Keratinocyte (primary cell): Measurements from ENCODE around the gene AHCYL2. TPM values are rescaled to one million over a fixed set of nuclear protein-coding genes. Genes with fewer than 3 reads are reported as not detected.

ENCODE experiments used
- DNase-seq: peaks from one replicate; pipeline ENCODE4 v3.0.0-alpha.2; 2011; ENCODE audit warnings: low read depth, missing footprints, low spot score
- FAIRE-seq: peaks from 2 replicates; lab custom pipeline; 2011; peaks lifted over from hg19 to GRCh38; lab: Jason Lieb, UNC
- H2AFZ ChIP-seq: 2 replicates; pipeline ENCODE4 v1.6.0; 2012; ENCODE audit warnings: low read length, control low read depth, inconsistent platforms; ENCODE audit not compliant: control insufficient read depth
- H3K27ac ChIP-seq: 2 replicates; pipeline ENCODE4 v1.5.1; 2011; ENCODE audit warnings: low read length; ENCODE audit not compliant: control insufficient read depth, insufficient read depth
- H3K27me3 ChIP-seq: 3 replicates; pipeline ENCODE4 v1.6.0; 2011; ENCODE audit warnings: low read length; ENCODE audit not compliant: control insufficient read depth, insufficient read depth; ENCODE audit errors: extremely low read depth
- H3K36me3 ChIP-seq, 2 experiments: 2 replicates in 1 of 2; 3 replicates in 1 of 2; pipeline ENCODE4 v1.5.1; 2011; ENCODE audit warnings: low read length in 2 of 2, mild to moderate bottlenecking in 1 of 2; ENCODE audit not compliant: control insufficient read depth in 2 of 2, insufficient read depth in 2 of 2; ENCODE audit errors: extremely low read depth in 1 of 2
- H3K4me1 ChIP-seq: 3 replicates; pipeline ENCODE4 v1.5.1; 2011; ENCODE audit warnings: low read length; ENCODE audit not compliant: control insufficient read depth, insufficient read depth; ENCODE audit errors: extremely low read depth
- H3K4me2 ChIP-seq: 3 replicates; pipeline ENCODE4 v1.6.0; 2011; ENCODE audit warnings: low read depth, low read length; ENCODE audit not compliant: control insufficient read depth, insufficient read depth; ENCODE audit errors: extremely low read depth
- H3K4me3 ChIP-seq, 3 experiments: fragments of 200-600 bp in 1 of 3; sonication (generic) in 1 of 3; 2 replicates in 2 of 3; 3 replicates in 1 of 3; pipeline ENCODE4 v1.5.1; 2011 to 2016; ENCODE audit warnings: low read length in 3 of 3, mild to moderate bottlenecking in 3 of 3, control low read depth in 2 of 3, inconsistent platforms in 1 of 3, low read depth in 1 of 3, mixed read lengths in 1 of 3, mixed run types in 1 of 3, moderate library complexity in 1 of 3; ENCODE audit not compliant: control insufficient read depth in 2 of 3, insufficient read depth in 2 of 3; ENCODE audit errors: extremely low read depth in 1 of 3
- H3K79me2 ChIP-seq: 2 replicates; pipeline ENCODE4 v1.6.0; 2012; ENCODE audit warnings: low read length; ENCODE audit not compliant: control insufficient read depth, insufficient read depth
- H3K9ac ChIP-seq: 3 replicates; pipeline ENCODE4 v1.6.0; 2011; ENCODE audit warnings: low read length; ENCODE audit not compliant: control insufficient read depth, insufficient read depth; ENCODE audit errors: extremely low read depth
- H3K9me1 ChIP-seq: 3 replicates; pipeline ENCODE4 v1.6.0; 2011; ENCODE audit warnings: low read length; ENCODE audit not compliant: control insufficient read depth, insufficient read depth; ENCODE audit errors: extremely low read depth
- H3K9me3 ChIP-seq: 2 replicates; pipeline ENCODE4 v1.5.1; 2012; ENCODE audit warnings: low read depth, low read length; ENCODE audit not compliant: control insufficient read depth
- H4K20me1 ChIP-seq: 3 replicates; pipeline ENCODE4 v1.6.0; 2011; ENCODE audit warnings: low read length; ENCODE audit not compliant: control insufficient read depth, insufficient read depth; ENCODE audit errors: extremely low read depth
- EZH2 ChIP-seq: IDR thresholded peaks from one replicate; pipeline ENCODE4 v1.6.1; 2012; ENCODE audit warnings: inconsistent platforms, mild to moderate bottlenecking, low read length, moderate library complexity
- dilution Hi-C: fragments of 300-500 bp; cut with MboI; formaldehyde crosslinking; loops from one replicate; pipeline ENCODE4 v1.7.0; 2020; ENCODE audit warnings: low sequenced_read_pairs; ENCODE audit not compliant: extremely low pct_ligation_motif_present
- polyA plus RNA-seq, 5 experiments: library from polyadenylated mRNA; depleted of rRNA in 3 of 5; stranded (reverse) in 3 of 5; stranded (forward) in 1 of 5; unstranded in 1 of 5; fragments of >200 nt; gene quantifications; 1 replicate in 1 of 5; 2 replicates in 3 of 5; 3 replicates in 1 of 5; pipeline versions ENCODE4 v1.2.1 to v1.2.3, GENCODE V29; 2011 to 2012; ENCODE audit warnings: missing spikeins in 2 of 5, low read depth in 1 of 5, low replicate concordance in 1 of 5
- TF ChIP-seq, protein P1 (sequence below), 3 experiments: IDR thresholded peaks in 1 of 3; conservative IDR thresholded peaks in 1 of 3; optimal IDR thresholded peaks in 1 of 3; 2 replicates in 2 of 3; 3 replicates in 1 of 3; pipeline versions ENCODE3 to v1.5.1; 2011; ENCODE audit warnings: low read length in 3 of 3, mild to moderate bottlenecking in 3 of 3, moderate library complexity in 2 of 3, control low read depth in 1 of 3, inconsistent platforms in 1 of 3; ENCODE audit not compliant: insufficient read depth in 2 of 3; ENCODE audit errors: extremely low read depth in 1 of 3

The AHCYL2 gene
- polyA plus RNA-seq, 1 donor (not counting 4 experiments of a cell fraction or from before 2014, with no cell fraction given) = 32.8 TPM

DNA sequence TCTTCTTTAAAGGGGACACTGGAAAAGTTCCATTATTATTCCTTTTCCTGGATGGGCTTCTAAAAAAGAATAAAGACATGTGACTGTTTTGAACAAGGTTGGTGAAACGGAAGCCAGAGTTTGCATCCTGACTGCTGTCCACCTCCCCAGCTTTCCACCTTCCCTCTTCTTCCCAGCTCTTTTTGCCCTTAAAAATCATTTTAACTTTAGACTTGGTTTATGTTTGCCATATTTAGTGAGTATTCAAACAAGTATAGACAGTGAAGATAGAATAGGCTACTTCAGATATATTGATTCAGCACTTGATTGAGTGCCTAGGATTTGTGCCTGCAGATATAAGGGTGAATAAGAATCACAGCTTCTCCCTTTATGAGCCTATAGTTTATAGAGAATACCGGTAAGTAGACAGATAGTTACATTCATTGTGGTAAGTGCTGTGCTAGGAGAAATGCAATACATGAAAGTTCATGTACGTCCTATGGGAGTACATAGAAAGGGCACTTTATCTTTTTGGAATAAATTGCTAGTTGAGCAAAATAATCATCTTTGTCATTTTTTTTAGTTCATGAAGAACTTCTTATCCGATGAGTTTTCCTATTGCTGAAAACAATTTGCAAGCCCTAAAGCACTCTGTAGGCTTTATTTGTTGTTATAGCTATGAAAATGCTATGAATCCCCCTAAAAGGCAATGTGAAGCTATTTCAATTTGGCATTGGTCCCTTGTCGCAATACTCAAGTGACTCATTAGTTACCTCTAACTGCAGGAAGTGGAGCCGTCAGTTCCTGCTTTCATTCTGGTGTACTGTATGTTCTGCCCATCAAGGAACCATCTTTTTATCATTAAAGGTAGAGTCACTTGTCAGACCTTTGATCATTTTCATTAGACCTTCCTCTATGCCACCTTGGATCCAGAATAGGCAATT lies 152.2 kb downstream of the AHCYL2 start:
- no peak for DNase-seq
- Histone ChIP-seq H3K27ac (no peak overlapping the region), H3K4me3 (no peak overlapping the region), H3K27me3 (no peaks in the 10 kb centered on the region), H3K79me2 (no peaks in the 10 kb centered on the region), H3K9me1 (no peaks in the 10 kb centered on the region), H4K20me1 (no peaks in the 10 kb centered on the region), H3K36me3 (peaks cover 1 to 2% of the 10 kb centered on the region in 2 experiments), H3K4me1 (peaks cover 6% of the 10 kb centered on the region), H3K9ac (no peak overlapping the region), H3K9me3 (no peaks in the 10 kb centered on the region), H3K4me2 (peak overlapping the region; percentile 37), H2AFZ (no peak overlapping the region)
- dilution Hi-C loops = no loop called here
- TF ChIP-seq, protein P1, sequence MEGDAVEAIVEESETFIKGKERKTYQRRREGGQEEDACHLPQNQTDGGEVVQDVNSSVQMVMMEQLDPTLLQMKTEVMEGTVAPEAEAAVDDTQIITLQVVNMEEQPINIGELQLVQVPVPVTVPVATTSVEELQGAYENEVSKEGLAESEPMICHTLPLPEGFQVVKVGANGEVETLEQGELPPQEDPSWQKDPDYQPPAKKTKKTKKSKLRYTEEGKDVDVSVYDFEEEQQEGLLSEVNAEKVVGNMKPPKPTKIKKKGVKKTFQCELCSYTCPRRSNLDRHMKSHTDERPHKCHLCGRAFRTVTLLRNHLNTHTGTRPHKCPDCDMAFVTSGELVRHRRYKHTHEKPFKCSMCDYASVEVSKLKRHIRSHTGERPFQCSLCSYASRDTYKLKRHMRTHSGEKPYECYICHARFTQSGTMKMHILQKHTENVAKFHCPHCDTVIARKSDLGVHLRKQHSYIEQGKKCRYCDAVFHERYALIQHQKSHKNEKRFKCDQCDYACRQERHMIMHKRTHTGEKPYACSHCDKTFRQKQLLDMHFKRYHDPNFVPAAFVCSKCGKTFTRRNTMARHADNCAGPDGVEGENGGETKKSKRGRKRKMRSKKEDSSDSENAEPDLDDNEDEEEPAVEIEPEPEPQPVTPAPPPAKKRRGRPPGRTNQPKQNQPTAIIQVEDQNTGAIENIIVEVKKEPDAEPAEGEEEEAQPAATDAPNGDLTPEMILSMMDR (optimal IDR thresholded peaks at IDR 0.05 in 1 of 3, IDR thresholded peaks at IDR 0.05 in 1 of 3, conservative IDR thresholded peaks at IDR 0.05 in 1 of 3; ENCODE audit: extremely low read depth in 1 of 3, insufficient read depth in 2 of 3, low read length in 3 of 3) = no peak
- no peak for TF ChIP-seq EZH2
- peak; percentile 34 for FAIRE-seq

DNA sequence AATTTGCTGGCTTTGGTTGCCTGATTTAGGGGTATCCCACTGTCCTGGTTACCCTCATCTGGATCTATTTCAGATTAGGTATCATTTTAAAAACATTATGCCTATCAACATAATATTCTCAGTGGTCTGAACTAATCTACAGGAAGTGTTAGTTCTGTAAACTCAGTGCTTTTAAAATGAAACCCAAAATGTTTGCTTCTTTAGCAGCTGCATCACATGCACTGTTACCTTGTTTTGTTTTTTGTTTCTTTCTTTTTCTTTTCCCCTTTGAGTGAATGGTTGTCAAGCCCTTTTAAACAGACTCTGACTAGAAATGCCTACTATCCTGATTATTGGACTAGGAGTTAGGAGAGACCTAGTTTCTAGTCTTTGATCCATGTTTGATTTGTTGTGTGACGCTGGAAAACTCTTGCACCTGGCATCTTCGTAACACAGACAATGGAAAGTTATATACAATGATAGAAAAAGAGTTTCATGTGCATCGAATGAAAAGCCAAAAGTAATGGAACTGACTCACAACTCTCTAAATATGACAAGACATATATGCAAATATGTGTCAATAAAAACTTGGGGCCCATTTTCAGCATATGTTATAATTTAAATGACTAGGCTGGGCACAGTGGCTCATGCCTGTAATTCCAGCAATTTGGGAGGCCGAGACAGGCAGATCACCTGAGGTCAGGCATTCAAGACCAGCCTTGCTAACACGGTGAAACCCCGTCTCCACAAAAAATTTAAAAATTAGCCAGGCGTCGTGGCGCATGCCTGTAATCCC lies 157.1 kb downstream of the AHCYL2 start:
- Histone ChIP-seq H3K27ac (no peak overlapping the region), H3K4me1 (peaks cover 6% of the 10 kb centered on the region), H3K36me3 (peaks cover 2 to 6% of the 10 kb centered on the region in 2 experiments), H3K4me3 (no peak overlapping the region), H3K4me2 (no peak overlapping the region), H3K9ac (no peak overlapping the region), H3K27me3 (no peaks in the 10 kb centered on the region), H3K9me1 (no peaks in the 10 kb centered on the region), H3K79me2 (no peaks in the 10 kb centered on the region), H4K20me1 (no peaks in the 10 kb centered on the region), H3K9me3 (no peaks in the 10 kb centered on the region), H2AFZ (no peak overlapping the region)
- dilution Hi-C loops = no loop called here
- TF ChIP-seq EZH2 = no peak
- TF ChIP-seq, protein P1 (optimal IDR thresholded peaks at IDR 0.05 in 1 of 3, IDR thresholded peaks at IDR 0.05 in 1 of 3, conservative IDR thresholded peaks at IDR 0.05 in 1 of 3; ENCODE audit: extremely low read depth in 1 of 3, insufficient read depth in 2 of 3, low read length in 3 of 3) = no peak
- DNase-seq = no peak
- no peak for FAIRE-seq
